Hematopoietic multipotent progenitor cell treated with erythropoietin and hydrocortisone succinate and interleukin-3 and kit ligand, for 4 days (in vitro differentiated cells): ENCODE data around the gene PLAC8.
A peak's percentile ranks its signal among the peaks of the same experiment; 100 is the strongest.
"Not testable (repeated sequence)": the region's sequence is repeated elsewhere in the genome, so short reads cannot be mapped to it uniquely, and the experiment has no call there.

Experiments used
- DNase-seq: peaks from one replicate; pipeline ENCODE4 v3.0.0-alpha.2; 2015

The PLAC8 gene

GRCh38 chr4:83112231-83112630 is 2.3 kb downstream of the PLAC8 start:
- DNase-seq: peak; percentile 94

GRCh38 chr4:83111751-83112141 is 2.8 kb downstream of the PLAC8 start:
- DNase-seq: peak; percentile 50

DNA sequence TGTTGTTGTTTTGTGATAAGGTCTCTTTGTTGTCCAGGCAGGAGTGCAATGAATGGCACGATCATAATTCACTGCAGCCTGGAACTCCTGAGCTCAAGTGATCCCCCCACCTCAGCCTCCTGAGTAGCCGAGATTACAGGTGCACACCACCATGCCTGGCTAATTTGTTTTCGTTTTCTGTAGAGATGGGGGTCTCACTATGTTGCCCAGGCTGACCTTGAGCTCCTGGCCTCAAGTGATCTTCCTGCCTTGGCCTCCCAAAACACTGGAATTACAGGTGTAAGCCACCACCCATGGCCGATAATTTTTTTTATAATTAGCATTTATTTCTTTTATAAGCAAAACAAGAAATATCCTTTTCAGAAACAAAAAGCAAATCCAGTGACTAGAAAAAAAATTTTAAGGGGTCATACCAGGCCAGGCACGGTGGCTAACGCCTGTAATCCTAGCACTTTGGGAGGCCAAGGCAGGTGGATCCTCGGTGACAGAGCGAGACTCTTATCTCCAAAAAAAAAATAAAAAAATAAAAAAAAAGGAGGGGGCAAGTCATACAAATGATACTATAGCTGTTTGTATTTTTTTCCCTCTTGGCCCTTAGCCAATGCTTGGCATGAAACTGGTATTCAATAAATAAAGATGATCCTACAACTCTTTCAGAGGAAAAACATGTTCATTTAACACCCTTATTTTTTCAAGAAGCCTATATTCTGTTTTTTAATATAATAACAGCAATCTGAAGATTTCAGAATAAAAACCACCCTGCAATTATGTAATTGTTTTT is 3.4 kb downstream of the PLAC8 start:
- peak; percentile 52 for DNase-seq

DNA sequence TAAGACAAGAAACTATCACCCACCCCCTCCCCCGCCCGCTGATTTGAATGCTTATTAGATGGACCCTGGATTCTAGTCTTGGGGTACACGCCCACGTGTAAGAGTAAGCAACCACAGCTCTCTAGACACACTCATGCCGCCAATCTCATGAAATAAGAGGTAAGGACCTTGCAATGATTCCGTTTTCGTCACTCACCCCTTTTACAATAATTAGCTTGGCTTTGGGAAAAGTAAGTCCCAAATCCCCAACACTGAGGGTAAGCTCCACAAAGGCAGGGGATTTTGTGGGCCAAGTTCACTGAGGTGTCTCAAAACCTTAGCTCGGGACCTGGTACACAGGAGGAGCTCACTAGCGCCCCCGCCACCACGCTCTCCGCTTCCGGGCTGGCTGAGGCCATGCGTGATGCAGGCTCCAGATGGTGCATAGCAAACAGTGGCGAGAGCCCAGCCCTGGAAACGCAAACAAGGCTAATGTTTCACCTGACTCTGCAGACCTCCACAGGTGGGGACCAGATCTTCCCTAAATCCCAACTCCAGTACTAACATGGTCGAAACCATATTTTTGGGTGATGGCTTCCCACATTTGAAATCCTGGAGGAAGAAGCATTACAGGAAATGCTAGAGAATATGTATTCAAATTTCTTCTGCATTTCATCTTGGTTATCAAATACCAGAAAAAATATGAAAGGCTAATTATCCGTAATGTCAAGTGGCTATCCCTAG is 4.1 kb downstream of the PLAC8 start:
- peak; percentile 95 for DNase-seq

DNA sequence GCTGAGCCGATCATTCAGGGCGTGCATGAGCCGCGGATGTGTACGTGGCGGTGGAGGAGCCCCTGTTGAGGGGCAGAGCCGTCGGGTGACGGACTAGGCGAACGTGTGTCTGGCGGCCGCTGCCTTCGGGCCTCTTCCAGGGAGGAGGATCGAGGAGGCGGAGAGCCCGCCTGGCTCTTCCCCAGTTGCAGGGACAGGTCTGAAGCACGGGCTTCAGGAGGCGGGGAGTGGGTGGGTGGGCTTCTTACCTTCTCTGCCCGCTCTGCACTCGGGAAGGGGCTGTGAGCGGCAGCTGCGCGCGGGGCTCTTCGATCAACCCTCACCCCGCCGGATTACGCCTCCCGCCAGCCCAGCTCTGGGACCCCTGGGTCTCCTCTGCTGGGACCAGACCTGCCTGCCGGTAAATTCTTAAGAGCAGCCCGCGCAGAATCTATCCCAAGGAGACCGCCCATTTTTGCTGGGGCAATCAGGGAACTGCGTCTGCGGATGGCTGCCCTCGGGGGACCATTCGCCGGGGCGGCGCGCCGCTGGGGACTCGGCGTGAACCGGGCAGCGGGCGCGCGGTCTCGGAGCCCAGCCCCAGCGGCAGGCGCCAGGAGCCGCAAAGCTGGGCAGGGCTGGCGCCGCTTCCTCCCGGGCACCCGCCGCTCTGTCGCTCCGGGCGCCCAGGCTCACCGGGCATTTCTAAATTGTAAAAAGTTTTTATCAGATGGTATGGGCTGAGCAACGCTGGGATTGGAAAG is 4.9 kb downstream of the PLAC8 start:
- DNase-seq: peak; percentile 72

DNA sequence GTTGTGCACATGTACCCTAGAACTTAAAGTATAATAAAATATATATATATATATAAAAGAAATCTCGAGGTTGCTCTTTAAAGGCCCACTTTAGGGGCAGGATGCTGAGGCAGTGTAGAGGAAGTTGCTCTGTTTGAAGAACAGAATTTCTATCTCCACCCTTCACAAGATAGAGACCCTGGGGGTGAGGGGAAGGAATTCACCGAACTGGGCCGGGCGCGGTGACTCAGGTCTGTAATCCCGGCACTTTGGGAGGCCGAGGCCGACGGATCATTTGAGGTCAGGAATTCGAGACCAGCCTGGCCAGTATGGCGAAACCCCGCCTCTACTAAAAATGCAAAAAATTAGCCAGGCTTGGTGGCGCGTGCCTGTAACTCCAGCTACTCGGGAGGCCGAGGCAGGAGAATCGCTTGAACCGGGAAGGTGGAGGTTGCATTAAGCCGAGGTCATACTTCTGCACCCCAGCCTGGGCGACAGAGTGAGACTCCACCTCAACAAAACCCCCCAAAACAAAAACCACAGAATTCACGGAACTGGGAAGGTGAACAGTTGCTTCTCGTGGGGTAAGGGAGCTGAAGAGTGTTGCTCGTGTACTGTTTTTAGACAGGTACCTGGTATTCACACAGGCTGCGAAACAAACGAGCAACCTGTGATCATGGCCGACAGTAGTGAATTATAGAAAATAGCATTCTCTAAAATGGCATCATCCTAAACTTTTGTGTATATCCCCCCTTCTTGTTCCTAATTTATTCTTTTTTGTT is 6.2 kb downstream of the PLAC8 start:
- DNase-seq: no peak

DNA sequence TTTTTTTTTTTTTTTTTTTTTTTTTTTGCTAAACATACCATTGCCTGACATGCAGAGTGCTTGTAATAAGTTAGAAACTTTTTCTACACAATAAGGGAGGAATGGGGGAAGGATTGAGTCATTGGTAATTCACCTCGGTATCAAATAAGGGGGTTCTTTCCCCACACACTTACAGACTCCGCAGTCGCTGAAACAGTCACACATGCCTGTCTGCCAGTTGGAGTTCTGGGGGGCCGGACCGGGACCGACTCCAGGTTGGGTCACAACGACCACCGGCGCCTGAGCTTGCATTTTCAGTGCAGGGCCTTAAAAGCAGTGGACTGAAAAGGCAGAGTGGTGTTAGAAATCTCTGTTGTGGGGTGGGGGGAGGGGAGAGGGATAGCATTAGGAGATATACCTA is 6.9 kb downstream of the PLAC8 start:
- no peak for DNase-seq

- DNase-seq: no peak
Measured at GRCh38 chr4:83104991-83105390, 9.5 kb downstream of the PLAC8 start.

DNA sequence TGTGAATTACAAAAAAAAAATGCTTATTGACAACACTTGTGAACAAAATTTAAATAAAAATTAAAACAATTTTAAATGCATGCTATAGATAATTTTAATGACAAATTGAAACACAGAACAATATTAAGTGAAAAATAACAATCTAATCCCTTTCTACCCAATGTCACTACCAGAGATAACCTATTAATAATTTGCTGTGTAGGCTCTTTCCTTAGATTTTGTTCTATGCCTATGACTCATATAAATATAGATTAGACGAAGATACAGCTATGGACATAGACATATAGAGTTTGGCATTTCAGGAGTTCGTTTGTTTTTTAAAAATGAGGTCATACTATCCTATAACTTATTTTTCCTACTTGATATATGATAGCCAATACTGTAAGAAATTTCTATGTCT is 18.1 kb downstream of the PLAC8 start:
- DNase-seq: no peak

- no peak for DNase-seq
Measured at GRCh38 chr4:83093060-83093640, 21.4 kb downstream of the PLAC8 start.

DNA sequence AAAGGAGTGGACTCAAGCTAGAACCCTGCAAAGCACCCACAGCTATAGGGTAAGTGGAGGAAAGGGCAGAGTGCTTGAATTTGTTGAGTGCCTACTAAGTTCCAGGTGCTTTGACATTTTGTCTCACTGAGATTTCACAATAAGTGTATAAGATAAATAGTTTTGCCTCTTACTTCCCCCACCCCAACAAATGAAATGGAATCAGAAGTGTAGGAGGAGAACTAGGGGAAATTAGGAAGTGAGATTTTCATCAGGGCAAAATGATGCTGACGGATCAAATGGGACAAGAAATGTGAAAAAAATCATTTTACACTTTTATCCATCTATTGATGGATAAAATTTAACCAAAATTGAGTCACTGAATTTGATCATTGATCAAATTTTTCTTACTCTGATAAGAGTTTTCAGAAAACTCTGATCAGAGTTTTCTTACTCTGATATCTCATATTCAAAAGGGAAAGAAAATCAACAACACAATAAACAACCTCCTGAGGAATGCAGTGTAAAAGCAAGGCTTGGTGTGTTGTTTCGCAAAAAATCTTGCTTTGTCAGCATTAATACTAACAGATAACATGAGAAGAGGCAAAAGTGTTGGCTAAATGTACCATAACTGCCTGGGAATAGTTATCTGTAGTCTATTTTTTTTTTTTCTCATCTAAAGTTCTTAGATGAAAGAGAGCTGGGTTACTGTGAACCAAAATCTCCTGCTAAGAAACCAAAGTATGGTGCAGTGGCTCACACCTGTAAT is 24.9 kb downstream of the PLAC8 start:
- DNase-seq: no peak

DNA sequence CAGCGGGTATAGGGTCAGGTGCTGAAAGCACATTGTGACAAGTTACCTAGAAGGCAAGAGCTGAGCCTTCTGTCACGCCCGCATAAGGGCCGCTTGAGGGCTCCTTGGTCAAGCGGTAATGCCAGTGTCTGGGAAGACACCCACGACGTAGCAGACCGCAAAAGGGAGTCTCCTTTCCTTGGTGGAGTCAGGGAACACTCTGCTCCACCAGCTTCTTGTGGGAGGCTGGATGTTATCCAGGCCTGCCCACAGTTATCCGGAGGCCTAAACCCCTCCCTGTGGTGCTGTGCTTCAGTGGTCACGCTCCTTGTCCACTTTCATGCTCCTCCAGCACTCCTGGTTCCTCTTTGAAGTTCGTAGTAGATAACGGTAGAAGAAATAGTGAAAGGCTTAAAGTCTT is 29.6 kb downstream of the PLAC8 start:
- DNase-seq: not testable (repeated sequence)

DNA sequence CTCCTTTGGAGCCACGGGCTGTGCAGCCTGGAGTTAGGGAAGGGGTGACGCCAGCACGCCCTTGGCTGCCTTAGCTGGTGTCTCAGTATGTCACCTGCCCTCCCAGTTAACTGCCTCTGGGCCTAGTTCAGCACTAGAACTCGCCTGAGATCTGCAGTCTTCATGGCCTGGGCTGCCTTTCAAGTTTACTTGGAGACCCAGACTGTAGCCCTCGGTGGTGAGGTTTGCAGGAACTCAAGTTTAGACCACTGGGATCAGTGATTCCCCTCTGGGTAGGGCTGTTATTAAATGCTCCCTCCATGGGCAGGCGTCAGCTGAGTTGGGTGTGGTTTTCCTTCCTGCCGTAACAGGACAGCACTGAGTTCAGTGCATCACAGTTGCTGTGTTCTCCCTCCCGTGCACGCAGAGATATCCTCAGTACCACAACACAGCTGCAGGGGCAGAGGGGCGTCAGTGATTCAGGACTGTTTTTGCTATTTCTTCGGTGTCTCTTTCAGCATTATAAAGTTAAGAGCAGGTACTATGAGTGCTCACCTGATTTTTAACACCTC is 30.5 kb downstream of the PLAC8 start:
- peak; percentile 82 for DNase-seq

DNA sequence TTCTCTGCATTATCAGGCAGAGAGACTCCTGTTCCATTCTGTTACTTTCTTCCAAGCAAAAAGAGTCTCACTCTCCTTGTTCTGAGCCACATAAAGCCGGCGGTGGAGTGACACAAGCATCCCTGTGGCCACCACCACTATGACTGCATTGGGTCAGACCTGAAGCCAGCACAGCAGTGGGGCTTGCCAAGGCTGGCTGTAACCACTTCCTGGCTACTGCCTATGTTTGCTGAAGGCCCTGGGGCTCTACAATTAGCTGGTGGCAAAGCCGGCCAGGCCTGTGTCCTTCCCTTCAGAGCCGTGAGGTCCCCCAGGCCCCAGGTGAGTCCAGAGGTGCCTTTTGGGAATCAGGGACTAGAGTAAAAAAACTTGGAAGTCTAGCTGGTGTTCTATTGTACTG is 31.8 kb downstream of the PLAC8 start:
- DNase-seq: peak; percentile 40

GRCh38 chr4:83080561-83080960 is 34.0 kb downstream of the PLAC8 start:
- DNase-seq: no peak

GRCh38 chr4:83075311-83076095 is 39.0 kb downstream of the PLAC8 start:
- DNase-seq: peak; percentile 24

DNA sequence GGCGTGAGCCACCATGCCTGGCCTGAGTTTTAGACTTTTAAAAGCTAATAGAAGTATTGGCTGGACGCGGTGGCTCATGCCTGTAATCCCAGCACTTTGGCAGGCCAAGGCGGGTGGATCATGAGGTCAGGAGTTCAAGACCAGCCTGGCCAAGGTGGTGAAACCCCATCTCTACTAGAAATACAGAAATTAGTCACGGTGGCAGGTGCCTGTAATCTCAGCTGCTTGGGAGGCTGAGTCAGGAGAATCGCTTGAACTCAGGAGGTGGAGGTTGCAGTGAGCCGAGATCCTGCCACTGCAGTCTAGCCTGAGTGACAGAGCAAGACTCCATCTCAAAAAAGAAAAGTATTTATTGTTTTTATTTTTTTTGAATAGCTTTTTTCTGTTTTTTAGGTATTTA is 39.7 kb downstream of the PLAC8 start:
- DNase-seq: not testable (repeated sequence)

- DNase-seq: peak; percentile 92
Measured at GRCh38 chr4:83074086-83074704, 40.3 kb downstream of the PLAC8 start.

DNA sequence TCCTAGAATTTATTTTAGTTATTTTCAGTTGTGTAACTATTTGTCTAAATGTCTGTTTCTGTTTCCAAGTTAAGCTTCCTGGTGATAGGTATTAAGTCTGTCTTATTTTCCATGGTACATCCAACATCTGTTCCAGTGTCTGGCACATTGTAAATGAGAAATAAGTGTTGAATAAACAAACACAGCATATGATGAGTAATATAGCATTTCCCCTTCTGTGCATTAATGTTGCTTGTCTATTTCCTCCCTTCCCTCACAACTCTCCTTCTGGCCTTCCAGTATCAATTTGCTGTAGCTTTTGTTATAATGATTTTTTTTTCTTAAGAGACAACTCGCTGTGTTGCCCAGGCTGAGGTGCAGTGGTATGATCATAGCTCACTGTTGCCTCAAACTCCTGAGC is 43.4 kb downstream of the PLAC8 start:
- no peak for DNase-seq

- DNase-seq: no peak
Measured at GRCh38 chr4:83067058-83067639, 47.4 kb downstream of the PLAC8 start.
